T-cell (primary cell): ENCODE results near the gene NR5A1. TPM values are rescaled to one million over a fixed set of nuclear protein-coding genes. Genes with fewer than 3 reads are reported as not detected.

ENCODE experiments used
- ATAC-seq, 4 experiments: fragments of 200-7000 bp in 3 of 4; fragments of 150-1000 bp in 1 of 4; cut with Tn5 transposase; replicated peaks in 1 of 4; 1 replicate in 3 of 4; 2 replicates in 1 of 4; pipeline ENCODE4 v1.10.0; 2021; ENCODE audit warnings: moderate library complexity in 3 of 4, mild to moderate bottlenecking in 2 of 4, moderate number of reproducible peaks in 1 of 4
- CTCF ChIA-PET, 2 donors: fragments of 300-600 bp; sonication (Branson Sonifier 250); formaldehyde crosslinking; loops; one replicate each; lab custom pipeline; 2022; ENCODE audit warnings: antibody characterized with exemption in 2 of 2; lab: Charles Lee
- POLR2A ChIA-PET, 2 donors: fragments of 300-600 bp; sonication (Branson Sonifier 250); formaldehyde crosslinking; loops; one replicate each; lab custom pipeline; 2022; ENCODE audit warnings: antibody characterized with exemption in 2 of 2; lab: Charles Lee
- DNase-seq, 35 experiments: peaks; one replicate each; pipeline versions ENCODE4 v3.0.0 to v3.0.0-alpha.2; 2013 to 2023
- H3K27ac ChIP-seq: one replicate; pipeline ENCODE4 v1.5.1; 2013; ENCODE audit warnings: low read length
- H3K27me3 ChIP-seq, 2 experiments: replicated peaks in 1 of 2; 1 replicate in 1 of 2; 2 replicates in 1 of 2; pipeline versions ENCODE4 v1.6.1 to v1.7.0; 2013; ENCODE audit warnings: low read length in 1 of 2, mixed read lengths in 1 of 2; ENCODE audit not compliant: control insufficient read depth in 2 of 2, insufficient read depth in 2 of 2; ENCODE audit errors: extremely low read depth in 1 of 2
- H3K36me3 ChIP-seq, 2 donors: 1 replicate in 1 of 2; 2 replicates in 1 of 2; pipeline versions ENCODE4 v1.6.1 to v1.7.0; 2013; ENCODE audit warnings: low read length in 1 of 2; ENCODE audit not compliant: control insufficient read depth in 2 of 2, insufficient read depth in 1 of 2; ENCODE audit errors: extremely low read depth in 1 of 2
- H3K4me1 ChIP-seq, 2 experiments: 1 replicate in 1 of 2; 2 replicates in 1 of 2; pipeline versions ENCODE4 v1.6.1 to v1.7.0; 2013; ENCODE audit warnings: low read length in 2 of 2, mixed read lengths in 1 of 2; ENCODE audit not compliant: insufficient read depth in 2 of 2, control insufficient read depth in 1 of 2; ENCODE audit errors: extremely low read depth in 1 of 2
- H3K4me3 ChIP-seq, 2 donors: 1 replicate in 1 of 2; 2 replicates in 1 of 2; pipeline versions ENCODE4 v1.5.1 to v1.7.0; 2013; ENCODE audit warnings: mild to moderate bottlenecking in 2 of 2, low read length in 1 of 2, moderate library complexity in 1 of 2; ENCODE audit not compliant: control insufficient read depth in 1 of 2; ENCODE audit errors: extremely low read depth in 1 of 2
- H3K9me3 ChIP-seq: 2 replicates; pipeline ENCODE4 v1.7.0; 2013
- H3K27ac Mint-ChIP-seq, 2 donors: one replicate each; pipeline ENCODE4 v1.8.0; 2020 to 2021; ENCODE audit warnings: mild to moderate bottlenecking in 2 of 2, mixed read lengths in 2 of 2
- H3K27me3 Mint-ChIP-seq, 2 donors: one replicate each; pipeline ENCODE4 v1.8.0; 2021 to 2022; ENCODE audit warnings: mixed read lengths in 2 of 2
- H3K36me3 Mint-ChIP-seq: one replicate; pipeline ENCODE4 v1.8.0; 2021; ENCODE audit warnings: mixed read lengths
- H3K4me1 Mint-ChIP-seq, 3 donors: one replicate each; pipeline ENCODE4 v1.8.0; 2020 to 2022; ENCODE audit warnings: mixed read lengths in 3 of 3, mild to moderate bottlenecking in 1 of 3
- H3K4me3 Mint-ChIP-seq, 3 donors: one replicate each; pipeline ENCODE4 v1.8.0; 2020 to 2022; ENCODE audit warnings: mild to moderate bottlenecking in 3 of 3, mixed read lengths in 3 of 3, moderate library complexity in 3 of 3
- H3K9me3 Mint-ChIP-seq, 3 donors: one replicate each; pipeline ENCODE4 v1.8.0; 2020 to 2022; ENCODE audit warnings: mixed read lengths in 3 of 3
- WGBS: methylation state at CpG from one replicate; pipeline ENCODE4 v1.1.5; 2013; ENCODE audit warnings: missing lambda C conversion rate; ENCODE audit not compliant: insufficient coverage; 5-methylcytosine and 5-hydroxymethylcytosine counted together
- total RNA-seq, 35 experiments: library from RNA in 6 of 35; stranded (reverse) in 6 of 35; fragments of 120-200 nt in 1 of 35; gene quantifications; one replicate each; pipeline versions ENCODE4 v1.2.1 to v1.2.4 and lab custom pipeline; 2013 to 2026

NR5A1 gene
- total RNA-seq, 5 donors from 2014 or later (not counting 1 experiment from before 2014, with no cell fraction given): 0.19 to 0.30 (median 0.29) TPM; not detected in 2

GRCh38 chr9:124505006-124505900 is 1.9 kb downstream of the NR5A1 start:
- Histone ChIP-seq H3K36me3 (no peaks in the 10 kb centered on the region), H3K27me3 (peaks cover 0 to 67% of the 10 kb centered on the region in 2 experiments), H3K4me1 (peaks cover 0 to 7% of the 10 kb centered on the region in 2 experiments), H3K27ac (no peak overlapping the region), H3K9me3 (no peaks in the 10 kb centered on the region), H3K4me3 (no peak overlapping the region)
- Mint-ChIP-seq H3K27me3 (peaks cover 18 to 37% of the 10 kb centered on the region in 2 donors), H3K4me1 (peaks cover 6 to 10% (median 8%) of the 10 kb centered on the region in 3 donors), H3K27ac (no peak overlapping the region), H3K36me3 (no peaks in the 10 kb centered on the region), H3K4me3 (peak overlapping the region; percentile 28 to 56 (median 45)), H3K9me3 (no peaks in the 10 kb centered on the region)
- WGBS: 64% methylated on average over 49 of the region's 69 CpGs
- ATAC-seq (peak in 1 of 4 experiments; percentile 25), DNase-seq (no peak)
- POLR2A ChIA-PET: no interaction called here
- CTCF ChIA-PET: no interaction called here

GRCh38 chr9:124504530-124505005 is 2.6 kb downstream of the NR5A1 start:
- H3K9me3 Mint-ChIP-seq: no peaks in the 10 kb centered on the region
- no peak for ATAC-seq
- ChIA-PET CTCF (no interaction called here), POLR2A (no interaction called here)
- peaks cover 6 to 11% (median 11%) of the 10 kb centered on the region in 3 donors for H3K4me1 Mint-ChIP-seq
- Histone ChIP-seq H3K36me3 (no peaks in the 10 kb centered on the region), H3K27me3 (peaks cover 0 to 74% of the 10 kb centered on the region in 2 experiments), H3K4me3 (no peak overlapping the region), H3K4me1 (peaks cover 0 to 7% of the 10 kb centered on the region in 2 experiments), H3K9me3 (no peaks in the 10 kb centered on the region), H3K27ac (no peak overlapping the region)
- WGBS: 2% methylated on average over 70 of the region's 81 CpGs
- H3K36me3 Mint-ChIP-seq: no peaks in the 10 kb centered on the region
- DNase-seq: no peak
- H3K27ac Mint-ChIP-seq: no peak overlapping the region
- H3K27me3 Mint-ChIP-seq: peaks cover 18 to 39% of the 10 kb centered on the region in 2 donors
- H3K4me3 Mint-ChIP-seq: no peak overlapping the region

- Histone ChIP-seq H3K27ac (no peak overlapping the region), H3K36me3 (no peaks in the 10 kb centered on the region), H3K27me3 (peaks cover 0 to 78% of the 10 kb centered on the region in 2 experiments), H3K4me1 (peaks cover 0 to 10% of the 10 kb centered on the region in 2 experiments), H3K4me3 (peak overlapping the region in 1 of 2 donors; percentile 33), H3K9me3 (no peaks in the 10 kb centered on the region)
- Mint-ChIP-seq H3K9me3 (no peaks in the 10 kb centered on the region), H3K4me1 (peaks cover 6 to 14% (median 13%) of the 10 kb centered on the region in 3 donors), H3K27ac (peak overlapping the region in 1 of 2 donors; percentile 36), H3K27me3 (peaks cover 18 to 44% of the 10 kb centered on the region in 2 donors), H3K4me3 (peak overlapping the region; percentile 48 to 87 (median 64)), H3K36me3 (no peaks in the 10 kb centered on the region)
- no peak for DNase-seq
- WGBS: 4% methylated on average over 76 of the region's 76 CpGs
- CTCF ChIA-PET: no interaction called here
- POLR2A ChIA-PET: no interaction called here
- no peak for ATAC-seq
These were observed 3.3 kb downstream of the NR5A1 start for GRCh38 chr9:124503713-124504529.

- peaks cover 0 to 78% of the 10 kb centered on the region in 2 experiments for H3K27me3 ChIP-seq
- no peak overlapping the region for H3K27ac ChIP-seq
- peaks cover 0 to 10% of the 10 kb centered on the region in 2 experiments for H3K4me1 ChIP-seq
- H3K9me3 Mint-ChIP-seq: no peaks in the 10 kb centered on the region
- H3K4me3 ChIP-seq: no peak overlapping the region
- H3K4me1 Mint-ChIP-seq: peaks cover 6 to 14% (median 13%) of the 10 kb centered on the region in 3 donors
- H3K36me3 ChIP-seq: no peaks in the 10 kb centered on the region
- H3K9me3 ChIP-seq: no peaks in the 10 kb centered on the region
- peaks cover 18 to 44% of the 10 kb centered on the region in 2 donors for H3K27me3 Mint-ChIP-seq
- ATAC-seq (no peak), DNase-seq (no peak)
- no peak overlapping the region for H3K27ac Mint-ChIP-seq
- POLR2A ChIA-PET: no interaction called here
- 19% methylated on average over 81 of the region's 96 CpGs for WGBS
- CTCF ChIA-PET: no interaction called here
- H3K36me3 Mint-ChIP-seq: no peaks in the 10 kb centered on the region
- peak overlapping the region in 1 of 3 donors; percentile 87 for H3K4me3 Mint-ChIP-seq
These were observed 4.2 kb downstream of the NR5A1 start for GRCh38 chr9:124502711-124503702.

- no peaks in the 10 kb centered on the region for H3K36me3 ChIP-seq
- H3K4me3 ChIP-seq: no peak overlapping the region
- H3K27ac ChIP-seq: no peak overlapping the region
- ATAC-seq: no peak
- POLR2A ChIA-PET: no interaction called here
- Mint-ChIP-seq H3K4me1 (peaks cover 6 to 20% (median 20%) of the 10 kb centered on the region in 3 donors), H3K27me3 (peaks cover 18 to 44% of the 10 kb centered on the region in 2 donors), H3K27ac (no peak overlapping the region), H3K9me3 (no peaks in the 10 kb centered on the region), H3K4me3 (no peak overlapping the region), H3K36me3 (no peaks in the 10 kb centered on the region)
- DNase-seq: no peak
- CTCF ChIA-PET: no interaction called here
- H3K9me3 ChIP-seq: no peaks in the 10 kb centered on the region
- peaks cover under 1 to 17% of the 10 kb centered on the region in 2 experiments for H3K4me1 ChIP-seq
- H3K27me3 ChIP-seq: peaks cover 0 to 69% of the 10 kb centered on the region in 2 experiments
- 86% methylated on average over 6 of the region's 11 CpGs for WGBS
These were observed 5.4 kb downstream of the NR5A1 start for GRCh38 chr9:124501771-124502320.
